NOMO-1 (cell line): ENCODE data around the gene ANXA2.

ENCODE experiments used
- DNase-seq, 2 experiments: peaks; one replicate each; lab custom pipeline; 2025; ENCODE audit not compliant: unreplicated experiment in 2 of 2; lab: John Stamatoyannopoulos, UW

The ANXA2 gene

DNA sequence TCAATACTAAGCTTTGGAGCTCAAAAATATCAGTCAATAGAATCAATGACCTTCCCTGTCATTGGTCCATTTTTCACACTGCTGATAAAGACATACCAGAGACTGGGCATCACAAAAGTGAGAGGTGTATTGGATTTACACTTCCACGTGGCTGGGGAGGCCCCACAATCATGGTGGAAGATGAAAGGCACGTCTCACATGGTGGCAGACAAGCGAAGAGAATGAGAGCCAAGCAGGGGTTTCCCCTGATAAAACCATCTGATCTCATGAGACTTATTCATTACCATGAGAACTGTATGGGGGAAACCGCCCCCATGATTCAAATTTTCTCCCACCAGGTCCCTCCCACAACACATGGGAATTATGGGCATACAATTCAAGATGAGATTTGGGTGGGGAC is 81.9 kb downstream of the ANXA2 start:
- no peak for DNase-seq

GRCh38 chr15:60313906-60314305 is 83.9 kb downstream of the ANXA2 start:
- DNase-seq, result no peak

- DNase-seq, result no peak
Measured at GRCh38 chr15:60307034-60307433, 90.8 kb downstream of the ANXA2 start.

GRCh38 chr15:60301024-60301423 is 96.8 kb downstream of the ANXA2 start:
- DNase-seq, result no peak

- DNase-seq, result no peak
Measured at GRCh38 chr15:60299452-60300047, 98.2 kb downstream of the ANXA2 start.
